ENCODE data around the gene MAT1A.
"Not testable (repeated sequence)": the region's sequence is repeated elsewhere in the genome, so short reads cannot be mapped to it uniquely, and the experiment has no call there.

DNA sequence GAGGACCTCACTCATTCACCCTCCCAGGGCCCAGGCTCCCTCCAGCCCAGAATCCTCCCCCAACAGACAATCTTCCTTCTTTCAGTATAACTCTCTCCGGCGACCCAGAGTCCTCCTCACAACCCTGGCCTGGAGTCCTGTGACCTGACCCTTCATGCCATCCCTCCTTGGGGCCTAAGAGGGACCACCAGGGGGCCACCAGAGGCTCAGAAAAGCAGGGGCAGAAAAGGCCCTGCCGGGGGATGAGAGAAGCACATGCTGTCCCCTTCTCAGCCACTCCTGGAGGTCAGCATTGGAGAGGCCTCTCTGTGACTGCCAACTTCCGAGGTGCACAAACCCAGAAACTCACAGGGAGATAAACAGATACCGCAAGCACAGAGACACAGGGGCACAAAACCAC lies 53.0 kb downstream of the MAT1A start:
- TF ChIP-seq, protein P1, sequence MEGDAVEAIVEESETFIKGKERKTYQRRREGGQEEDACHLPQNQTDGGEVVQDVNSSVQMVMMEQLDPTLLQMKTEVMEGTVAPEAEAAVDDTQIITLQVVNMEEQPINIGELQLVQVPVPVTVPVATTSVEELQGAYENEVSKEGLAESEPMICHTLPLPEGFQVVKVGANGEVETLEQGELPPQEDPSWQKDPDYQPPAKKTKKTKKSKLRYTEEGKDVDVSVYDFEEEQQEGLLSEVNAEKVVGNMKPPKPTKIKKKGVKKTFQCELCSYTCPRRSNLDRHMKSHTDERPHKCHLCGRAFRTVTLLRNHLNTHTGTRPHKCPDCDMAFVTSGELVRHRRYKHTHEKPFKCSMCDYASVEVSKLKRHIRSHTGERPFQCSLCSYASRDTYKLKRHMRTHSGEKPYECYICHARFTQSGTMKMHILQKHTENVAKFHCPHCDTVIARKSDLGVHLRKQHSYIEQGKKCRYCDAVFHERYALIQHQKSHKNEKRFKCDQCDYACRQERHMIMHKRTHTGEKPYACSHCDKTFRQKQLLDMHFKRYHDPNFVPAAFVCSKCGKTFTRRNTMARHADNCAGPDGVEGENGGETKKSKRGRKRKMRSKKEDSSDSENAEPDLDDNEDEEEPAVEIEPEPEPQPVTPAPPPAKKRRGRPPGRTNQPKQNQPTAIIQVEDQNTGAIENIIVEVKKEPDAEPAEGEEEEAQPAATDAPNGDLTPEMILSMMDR (IDR thresholded peaks at IDR 0.05; ENCODE audit: poor library complexity): not testable (repeated sequence)
- not testable (repeated sequence) for TF ChIP-seq EZH2 (IDR thresholded peaks at IDR 0.05; ENCODE audit: borderline replicate concordance); EZH2phosphoT487 (IDR thresholded peaks at IDR 0.05; ENCODE audit: low read depth, severe bottlenecking, unreplicated experiment)

Measured in hepatocyte (in vitro differentiated cells).